MM.1S (cell line): Measurements from ENCODE around the gene PTH1R.

Experiments
- DNase-seq: peaks from one replicate; pipeline ENCODE4 v3.0.0-alpha.2; 2015
- H2AFZ ChIP-seq: fragments of 300-600 bp; sonication (generic); 2 replicates; pipeline ENCODE4 v1.6.0; 2016; ENCODE audit warnings: antibody characterized with exemption, low read length
- H3F3A ChIP-seq: fragments of 300-600 bp; sonication (generic); 2 replicates; pipeline ENCODE4 v1.6.1; 2016; ENCODE audit warnings: mild to moderate bottlenecking, antibody characterized with exemption, low read length, moderate library complexity, mixed read lengths; ENCODE audit not compliant: insufficient read depth
- H3K27ac ChIP-seq: fragments of 300-600 bp; sonication (generic); 2 replicates; pipeline ENCODE4 v1.5.1; 2016; ENCODE audit warnings: mild to moderate bottlenecking, low read length
- H3K27me3 ChIP-seq: fragments of 300-600 bp; sonication (generic); replicated peaks from 2 replicates; pipeline ENCODE4 v1.6.0; 2016; ENCODE audit warnings: low read length; ENCODE audit not compliant: insufficient read depth
- H3K36me3 ChIP-seq: fragments of 300-600 bp; sonication (generic); replicated peaks from 2 replicates; pipeline ENCODE4 v1.6.1; 2016; ENCODE audit warnings: mild to moderate bottlenecking, low read length, mixed read lengths; ENCODE audit not compliant: insufficient read depth
- H3K4me1 ChIP-seq: fragments of 300-600 bp; sonication (generic); 2 replicates; pipeline ENCODE4 v1.6.1; 2016; ENCODE audit warnings: low read length, mixed read lengths
- H3K4me2 ChIP-seq: fragments of 300-600 bp; sonication (generic); 2 replicates; pipeline ENCODE4 v1.6.0; 2016; ENCODE audit warnings: low read depth, low read length
- H3K4me3 ChIP-seq: fragments of 300-600 bp; sonication (generic); 2 replicates; pipeline ENCODE4 v1.5.1; 2016; ENCODE audit warnings: low read length, mixed read lengths
- H3K79me2 ChIP-seq: fragments of 300-600 bp; sonication (generic); 2 replicates; pipeline ENCODE4 v1.6.1; 2016; ENCODE audit warnings: mixed run types, low read length, mixed read lengths
- H3K9ac ChIP-seq: fragments of 300-600 bp; sonication (generic); 2 replicates; pipeline ENCODE4 v1.6.1; 2016; ENCODE audit warnings: low read length, mixed read lengths
- H3K9me2 ChIP-seq: fragments of 300-600 bp; sonication (generic); replicated peaks from 2 replicates; pipeline ENCODE4 v1.6.1; 2016; ENCODE audit warnings: mild to moderate bottlenecking, low read length, mixed read lengths; ENCODE audit not compliant: insufficient read depth
- H3K9me3 ChIP-seq: fragments of 300-600 bp; sonication (generic); replicated peaks from 2 replicates; pipeline ENCODE4 v1.6.1; 2016; ENCODE audit warnings: mild to moderate bottlenecking, low read length, mixed read lengths; ENCODE audit not compliant: insufficient read depth
- H4K20me1 ChIP-seq: fragments of 300-600 bp; sonication (generic); 2 replicates; pipeline ENCODE4 v1.6.1; 2016; ENCODE audit warnings: mild to moderate bottlenecking, low read length, moderate library complexity, mixed read lengths; ENCODE audit not compliant: insufficient read depth
- EZH2 ChIP-seq: fragments of 300-600 bp; sonication (generic); optimal IDR thresholded peaks from 2 replicates; pipeline ENCODE3; 2017; ENCODE audit warnings: low read depth, mild to moderate bottlenecking, antibody characterized with exemption, low read length, mixed read lengths
- EZH2phosphoT487 ChIP-seq: fragments of 300-600 bp; sonication (generic); IDR thresholded peaks from 2 replicates; pipeline ENCODE4 v1.6.1; 2018; ENCODE audit warnings: antibody characterized with exemption, low read length
- TF ChIP-seq, protein P1 (sequence below): fragments of 300-600 bp; sonication (generic); IDR thresholded peaks from 2 replicates; pipeline ENCODE4 v1.5.1; 2016; ENCODE audit warnings: antibody characterized with exemption, low read length, mixed read lengths

PTH1R gene

GRCh38 chr3:46943237-46944187 is 66.0 kb downstream of the PTH1R start:
- H3K36me3 ChIP-seq = peaks cover 3% of the 10 kb centered on the region; the same call in 1 of the 2 replicates
- H3K9me3 ChIP-seq = no peaks in the 10 kb centered on the region

DNA sequence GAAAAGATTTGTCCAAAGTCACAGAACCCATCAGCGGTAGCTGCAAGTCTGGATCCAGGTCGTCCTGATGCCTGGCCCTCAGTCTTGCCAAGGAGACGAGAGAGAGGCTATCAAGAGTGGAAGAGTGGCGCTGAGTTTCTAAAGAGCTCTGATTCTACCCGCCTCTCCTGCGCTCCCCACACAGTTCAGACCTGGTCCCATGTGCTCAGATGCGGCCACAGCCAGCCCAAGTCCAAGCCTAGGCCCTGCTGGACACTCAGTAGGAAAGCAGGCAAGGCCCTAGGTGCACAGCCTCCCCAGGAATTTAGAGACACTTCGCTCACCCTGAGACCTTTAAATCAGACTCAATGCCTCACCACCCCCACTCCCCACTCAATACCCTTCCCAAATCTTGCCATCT is 66.7 kb downstream of the PTH1R start:
- Histone ChIP-seq H4K20me1 (peaks cover 83% of the 10 kb centered on the region), H3K4me1 (peaks cover 2% of the 10 kb centered on the region), H3K79me2 (peaks cover 98% of the 10 kb centered on the region), H2AFZ (no peak overlapping the region), H3K27ac (no peak overlapping the region), H3F3A (no peaks in the 10 kb centered on the region), H3K27me3 (no peaks in the 10 kb centered on the region), H3K36me3 (peaks cover 3% of the 10 kb centered on the region; the same call in 1 of the 2 replicates), H3K9ac (no peak overlapping the region), H3K9me3 (no peaks in the 10 kb centered on the region), H3K4me3 (no peak overlapping the region), H3K4me2 (no peak overlapping the region), H3K9me2 (no peaks in the 10 kb centered on the region)
- no peak for TF ChIP-seq EZH2
- TF ChIP-seq, protein P1, sequence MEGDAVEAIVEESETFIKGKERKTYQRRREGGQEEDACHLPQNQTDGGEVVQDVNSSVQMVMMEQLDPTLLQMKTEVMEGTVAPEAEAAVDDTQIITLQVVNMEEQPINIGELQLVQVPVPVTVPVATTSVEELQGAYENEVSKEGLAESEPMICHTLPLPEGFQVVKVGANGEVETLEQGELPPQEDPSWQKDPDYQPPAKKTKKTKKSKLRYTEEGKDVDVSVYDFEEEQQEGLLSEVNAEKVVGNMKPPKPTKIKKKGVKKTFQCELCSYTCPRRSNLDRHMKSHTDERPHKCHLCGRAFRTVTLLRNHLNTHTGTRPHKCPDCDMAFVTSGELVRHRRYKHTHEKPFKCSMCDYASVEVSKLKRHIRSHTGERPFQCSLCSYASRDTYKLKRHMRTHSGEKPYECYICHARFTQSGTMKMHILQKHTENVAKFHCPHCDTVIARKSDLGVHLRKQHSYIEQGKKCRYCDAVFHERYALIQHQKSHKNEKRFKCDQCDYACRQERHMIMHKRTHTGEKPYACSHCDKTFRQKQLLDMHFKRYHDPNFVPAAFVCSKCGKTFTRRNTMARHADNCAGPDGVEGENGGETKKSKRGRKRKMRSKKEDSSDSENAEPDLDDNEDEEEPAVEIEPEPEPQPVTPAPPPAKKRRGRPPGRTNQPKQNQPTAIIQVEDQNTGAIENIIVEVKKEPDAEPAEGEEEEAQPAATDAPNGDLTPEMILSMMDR = no peak
- no peak for TF ChIP-seq EZH2phosphoT487
- DNase-seq = no peak

More at GRCh38 chr3:46943237-46944187, 66.0 kb downstream of the PTH1R start:
- Histone ChIP-seq H3K9ac (no peak overlapping the region), H4K20me1 (peaks cover 76% of the 10 kb centered on the region), H3K4me2 (no peak overlapping the region), H3K27me3 (no peaks in the 10 kb centered on the region), H3K27ac (no peak overlapping the region), H3F3A (no peaks in the 10 kb centered on the region), H2AFZ (no peak overlapping the region), H3K9me2 (no peaks in the 10 kb centered on the region), H3K4me3 (no peak overlapping the region), H3K4me1 (no peaks in the 10 kb centered on the region), H3K79me2 (peaks cover 96% of the 10 kb centered on the region)
- DNase-seq = no peak
- TF ChIP-seq, protein P1 = no peak
- no peak for TF ChIP-seq EZH2
- TF ChIP-seq EZH2phosphoT487 = no peak

- peaks cover 89% of the 10 kb centered on the region for H4K20me1 ChIP-seq
- H3K4me2 ChIP-seq = no peak overlapping the region
- H3K4me1 ChIP-seq = peaks cover 7% of the 10 kb centered on the region
- no peak for TF ChIP-seq EZH2
- TF ChIP-seq, protein P1 = no peak
- no peak for TF ChIP-seq EZH2phosphoT487
- no peaks in the 10 kb centered on the region for H3K27me3 ChIP-seq
- no peaks in the 10 kb centered on the region for H3K9me3 ChIP-seq
- H2AFZ ChIP-seq = no peak overlapping the region
- no peak overlapping the region for H3K9ac ChIP-seq
- DNase-seq = no peak
- no peak overlapping the region for H3K4me3 ChIP-seq
- H3K79me2 ChIP-seq = peaks cover 100% of the 10 kb centered on the region
- H3F3A ChIP-seq = no peaks in the 10 kb centered on the region
- H3K27ac ChIP-seq = no peak overlapping the region
- no peaks in the 10 kb centered on the region for H3K9me2 ChIP-seq
- peaks cover 3% of the 10 kb centered on the region; the same call in 1 of the 2 replicates for H3K36me3 ChIP-seq
Measured at GRCh38 chr3:46946416-46946815, 68.9 kb downstream of the PTH1R start.
